Caco-2 (cell line): ENCODE data around the gene CXCL13. TPM values are rescaled to one million over a fixed set of nuclear protein-coding genes. Genes with fewer than 3 reads are reported as not detected.

Source experiments
- BruUV-seq: library from RNA; stranded (reverse); fragments of 400-500 nt; replicated peaks from 2 replicates; lab custom pipeline; 2021; lab: Mats Ljungman, UMichigan
- CTCF ChIA-PET: fragments of 300-600 bp; sonication (Branson Sonifier 250); formaldehyde crosslinking; loops from one replicate; lab custom pipeline; 2022; ENCODE audit warnings: antibody characterized with exemption; lab: Charles Lee
- POLR2A ChIA-PET: fragments of 300-600 bp; sonication (Branson Sonifier 250); formaldehyde crosslinking; loops from one replicate; lab custom pipeline; 2022; ENCODE audit warnings: antibody characterized with exemption; lab: Charles Lee
- DNase-seq, 2 experiments: peaks; one replicate each; pipeline versions ENCODE4 v3.0.0 to v3.0.0-alpha.2; 2020 to 2022
- H3K27me3 ChIP-seq: replicated peaks from 2 replicates; pipeline ENCODE4 v1.6.0; 2011; ENCODE audit warnings: low read length; ENCODE audit not compliant: control insufficient read depth, insufficient read depth
- H3K36me3 ChIP-seq: 2 replicates; pipeline ENCODE4 v1.5.1; 2011; ENCODE audit warnings: low read length; ENCODE audit not compliant: control insufficient read depth, insufficient read depth
- H3K4me1 ChIP-seq: fragments of 250-450 bp; sonication (Bioruptor Pico); 2 replicates; pipeline ENCODE4 v1.5.1; 2020; ENCODE audit warnings: mild to moderate bottlenecking
- H3K4me3 ChIP-seq: 2 replicates; pipeline ENCODE4 v1.5.1; 2011; ENCODE audit warnings: low read depth, mild to moderate bottlenecking, control low read depth, low read length
- H3K9me3 ChIP-seq: fragments of 250-450 bp; sonication (Bioruptor Pico); 2 replicates; pipeline ENCODE4 v1.5.1; 2020; ENCODE audit warnings: mild to moderate bottlenecking, moderate library complexity
- H3K27ac Mint-ChIP-seq: one replicate; pipeline ENCODE4 v1.8.0; 2022; ENCODE audit warnings: mixed read lengths; ENCODE audit not compliant: unreplicated experiment
- H3K27me3 Mint-ChIP-seq: one replicate; pipeline ENCODE4 v1.8.0; 2022; ENCODE audit warnings: mixed read lengths; ENCODE audit not compliant: insufficient read depth, unreplicated experiment
- H3K36me3 Mint-ChIP-seq: one replicate; pipeline ENCODE4 v1.8.0; 2022; ENCODE audit warnings: mild to moderate bottlenecking, mixed read lengths; ENCODE audit not compliant: insufficient read depth, unreplicated experiment
- H3K4me1 Mint-ChIP-seq: one replicate; pipeline ENCODE4 v1.8.0; 2022; ENCODE audit warnings: low read depth, mixed read lengths; ENCODE audit not compliant: unreplicated experiment
- H3K4me3 Mint-ChIP-seq: one replicate; pipeline ENCODE4 v1.8.0; 2022; ENCODE audit warnings: mild to moderate bottlenecking, moderate library complexity, mixed read lengths; ENCODE audit not compliant: unreplicated experiment
- H3K9me3 Mint-ChIP-seq: one replicate; pipeline ENCODE4 v1.8.0; 2022; ENCODE audit warnings: mixed read lengths; ENCODE audit not compliant: unreplicated experiment
- intact Hi-C: fragments of 100-400 bp; cut with micrococcal nuclease; formaldehyde crosslinking; loops from one replicate; pipeline ENCODE4 v1.10.0; 2022; ENCODE audit not compliant: unreplicated experiment
- total RNA-seq: library from RNA; stranded (reverse); gene quantifications from 2 replicates; pipeline ENCODE4 v1.2.3, GENCODE V29; 2022
- TF ChIP-seq, protein P1 (sequence below), 2 experiments: fragments of 200-600 bp in 1 of 2; IDR thresholded peaks; 1 replicate in 1 of 2; 2 replicates in 1 of 2; pipeline versions ENCODE4 v1.5.1 to v1.8.0; 2011 to 2022; ENCODE audit warnings: antibody characterized with exemption in 1 of 2, control low read depth in 1 of 2, inconsistent platforms in 1 of 2, low read depth in 1 of 2, low read length in 1 of 2, mild to moderate bottlenecking in 1 of 2, moderate library complexity in 1 of 2; ENCODE audit not compliant: insufficient read depth in 1 of 2, severe bottlenecking in 1 of 2, unreplicated experiment in 1 of 2

Gene CXCL13
- total RNA-seq, 1 experiment from 2014 or later: not detected

DNA sequence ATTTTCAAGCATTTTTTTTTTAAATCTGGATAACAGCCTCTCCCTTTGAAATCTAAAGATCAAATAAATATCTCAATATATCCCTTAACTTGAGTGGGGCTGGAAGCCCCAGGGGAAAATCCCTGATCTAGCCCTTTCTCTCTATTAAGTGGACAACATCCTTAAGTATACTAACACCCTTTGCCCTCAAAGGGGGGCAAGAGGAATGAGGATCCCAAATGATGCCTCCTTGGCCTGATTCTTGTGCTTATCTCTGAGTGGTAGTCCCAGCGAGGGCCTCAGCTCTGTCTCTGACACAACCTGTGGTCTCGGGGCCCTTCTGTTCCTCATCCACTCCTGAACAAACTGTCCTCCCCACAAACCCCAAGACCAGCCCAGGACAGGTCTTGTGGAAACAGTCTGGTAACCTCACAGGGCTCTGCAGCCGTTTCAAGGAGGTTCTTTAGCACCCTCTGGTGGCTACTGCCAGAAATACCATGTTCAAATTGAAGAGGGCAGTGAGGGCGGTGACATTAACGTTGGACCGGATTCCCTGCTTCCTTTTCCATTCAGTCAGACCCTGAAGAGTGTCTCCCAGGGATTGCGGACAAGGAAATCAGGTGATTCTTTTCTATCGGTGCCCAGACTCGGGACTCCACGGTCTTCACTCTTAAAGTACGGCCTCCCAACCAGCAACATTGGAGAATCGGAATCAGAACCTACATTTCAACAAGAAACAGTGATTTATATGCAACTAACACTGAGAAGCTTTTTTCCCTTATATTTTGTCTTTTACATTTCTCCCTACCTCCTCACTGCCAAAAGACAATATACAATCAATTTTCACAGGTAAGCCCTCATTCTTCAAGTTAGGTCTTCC is 13.0 kb downstream of the CXCL13 start:
- Histone ChIP-seq H3K4me1 (no peaks in the 10 kb centered on the region), H3K36me3 (no peaks in the 10 kb centered on the region), H3K4me3 (no peak overlapping the region), H3K9me3 (no peaks in the 10 kb centered on the region), H3K27me3 (no peaks in the 10 kb centered on the region; the same call in 1 of the 2 replicates)
- Mint-ChIP-seq H3K9me3 (no peaks in the 10 kb centered on the region), H3K36me3 (no peaks in the 10 kb centered on the region), H3K27ac (no peak overlapping the region), H3K27me3 (peaks cover 7% of the 10 kb centered on the region), H3K4me1 (no peaks in the 10 kb centered on the region), H3K4me3 (no peak overlapping the region)
- intact Hi-C loops: loop anchor here (1.0 to 5.0 kb wide), 3 partner anchors 17 to 231 kb away; no protein-coding TSS in a partner anchor
- ChIA-PET CTCF (no interaction called here), POLR2A (no interaction called here)
- TF ChIP-seq, protein P1, sequence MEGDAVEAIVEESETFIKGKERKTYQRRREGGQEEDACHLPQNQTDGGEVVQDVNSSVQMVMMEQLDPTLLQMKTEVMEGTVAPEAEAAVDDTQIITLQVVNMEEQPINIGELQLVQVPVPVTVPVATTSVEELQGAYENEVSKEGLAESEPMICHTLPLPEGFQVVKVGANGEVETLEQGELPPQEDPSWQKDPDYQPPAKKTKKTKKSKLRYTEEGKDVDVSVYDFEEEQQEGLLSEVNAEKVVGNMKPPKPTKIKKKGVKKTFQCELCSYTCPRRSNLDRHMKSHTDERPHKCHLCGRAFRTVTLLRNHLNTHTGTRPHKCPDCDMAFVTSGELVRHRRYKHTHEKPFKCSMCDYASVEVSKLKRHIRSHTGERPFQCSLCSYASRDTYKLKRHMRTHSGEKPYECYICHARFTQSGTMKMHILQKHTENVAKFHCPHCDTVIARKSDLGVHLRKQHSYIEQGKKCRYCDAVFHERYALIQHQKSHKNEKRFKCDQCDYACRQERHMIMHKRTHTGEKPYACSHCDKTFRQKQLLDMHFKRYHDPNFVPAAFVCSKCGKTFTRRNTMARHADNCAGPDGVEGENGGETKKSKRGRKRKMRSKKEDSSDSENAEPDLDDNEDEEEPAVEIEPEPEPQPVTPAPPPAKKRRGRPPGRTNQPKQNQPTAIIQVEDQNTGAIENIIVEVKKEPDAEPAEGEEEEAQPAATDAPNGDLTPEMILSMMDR (IDR thresholded peaks at IDR 0.05; ENCODE audit: insufficient read depth in 1 of 2, low read depth in 1 of 2, low read length in 1 of 2, severe bottlenecking in 1 of 2, unreplicated experiment in 1 of 2): peak; percentile 69 to 84
- BruUV-seq: no TSS peak
- peak; percentile 65 to 73 for DNase-seq

DNA sequence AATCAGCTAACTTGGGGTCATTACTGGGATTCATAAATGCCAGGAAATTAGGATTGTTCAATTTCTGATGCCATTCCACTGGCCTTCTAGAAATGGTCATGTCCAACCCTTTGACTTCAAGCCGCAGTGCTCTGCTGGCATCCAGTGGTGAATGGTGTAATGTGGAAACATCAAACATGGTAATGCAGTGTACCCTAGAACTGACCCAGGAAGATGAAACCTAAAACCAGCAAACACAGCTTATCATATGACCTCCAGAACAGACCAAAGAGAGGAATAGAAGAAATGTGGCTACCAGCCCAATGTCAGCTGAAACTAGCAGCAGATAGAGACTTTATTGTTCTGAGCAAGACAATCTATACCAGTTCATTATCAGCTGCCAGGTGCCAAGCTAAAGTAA is 13.8 kb downstream of the CXCL13 start:
- H3K27me3 ChIP-seq: no peaks in the 10 kb centered on the region; the same call in 1 of the 2 replicates
- H3K4me3 ChIP-seq: no peak overlapping the region
- Mint-ChIP-seq H3K9me3 (no peaks in the 10 kb centered on the region), H3K36me3 (no peaks in the 10 kb centered on the region), H3K27me3 (peaks cover 7% of the 10 kb centered on the region), H3K4me3 (no peak overlapping the region), H3K4me1 (no peaks in the 10 kb centered on the region), H3K27ac (no peak overlapping the region)
- TF ChIP-seq, protein P1 (IDR thresholded peaks at IDR 0.05; ENCODE audit: insufficient read depth in 1 of 2, low read depth in 1 of 2, low read length in 1 of 2, severe bottlenecking in 1 of 2, unreplicated experiment in 1 of 2): no peak
- no TSS peak for BruUV-seq
- ChIA-PET CTCF (no interaction called here), POLR2A (no interaction called here)
- DNase-seq: no peak
- H3K36me3 ChIP-seq: no peaks in the 10 kb centered on the region
- H3K4me1 ChIP-seq: no peaks in the 10 kb centered on the region
- H3K9me3 ChIP-seq: no peaks in the 10 kb centered on the region
- intact Hi-C loops: loop anchor here (5.0 kb wide), 2 partner anchors 78 to 232 kb away; no protein-coding TSS in a partner anchor

DNA sequence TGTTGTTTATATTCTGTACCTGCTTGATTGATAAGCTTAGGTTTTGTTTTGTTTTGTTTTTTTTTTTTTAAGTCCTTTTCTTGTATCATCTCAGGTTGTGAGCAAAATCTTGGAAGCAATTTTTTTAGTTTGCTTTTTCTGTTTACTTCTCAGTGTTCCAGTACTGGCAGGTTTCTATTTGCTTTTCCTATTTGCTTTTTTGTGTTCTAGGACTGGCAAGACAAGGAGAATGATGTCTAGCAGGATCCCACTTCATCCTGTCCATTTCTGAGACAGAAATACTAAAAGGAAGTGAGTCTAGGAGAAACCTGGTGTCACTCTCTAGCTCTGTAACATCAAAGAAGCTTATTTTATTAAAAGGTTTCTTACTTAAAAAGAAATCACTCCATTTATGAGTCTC is 15.6 kb downstream of the CXCL13 start:
- Mint-ChIP-seq H3K4me3 (no peak overlapping the region), H3K4me1 (no peaks in the 10 kb centered on the region), H3K9me3 (no peaks in the 10 kb centered on the region), H3K36me3 (no peaks in the 10 kb centered on the region), H3K27ac (no peak overlapping the region), H3K27me3 (peaks cover 1% of the 10 kb centered on the region)
- intact Hi-C loops: no loop called here
- Histone ChIP-seq H3K27me3 (no peaks in the 10 kb centered on the region; the same call in 1 of the 2 replicates), H3K9me3 (no peaks in the 10 kb centered on the region), H3K4me1 (no peaks in the 10 kb centered on the region), H3K36me3 (no peaks in the 10 kb centered on the region), H3K4me3 (no peak overlapping the region)
- TF ChIP-seq, protein P1 (IDR thresholded peaks at IDR 0.05; ENCODE audit: insufficient read depth in 1 of 2, low read depth in 1 of 2, low read length in 1 of 2, severe bottlenecking in 1 of 2, unreplicated experiment in 1 of 2): no peak
- no TSS peak for BruUV-seq
- POLR2A ChIA-PET: no interaction called here
- CTCF ChIA-PET: no interaction called here
- DNase-seq: no peak
